RPMI7951 (cell line): ENCODE measurements around the gene CEP68. TPM values are rescaled to one million over a fixed set of nuclear protein-coding genes. Genes with fewer than 3 reads are reported as not detected.
A peak's percentile ranks its signal among the peaks of the same experiment; 100 is the strongest.
"Not testable (repeated sequence)": the region's sequence is repeated elsewhere in the genome, so short reads cannot be mapped to it uniquely, and the experiment has no call there.

Experiments
- DNase-seq: peaks from one replicate; pipeline ENCODE4 v3.0.0-alpha.2; 2012; ENCODE audit warnings: low read depth
- total RNA-seq: library from RNA; depleted of rRNA; stranded (reverse); fragments of >200 nt; shearing (Covaris generic); gene quantifications from 2 replicates; pipeline ENCODE4 v1.2.3, GENCODE V29; 2014; rRNA removed

CEP68 gene
- total RNA-seq, 1 experiment from 2014 or later, result 5.6 TPM

DNA sequence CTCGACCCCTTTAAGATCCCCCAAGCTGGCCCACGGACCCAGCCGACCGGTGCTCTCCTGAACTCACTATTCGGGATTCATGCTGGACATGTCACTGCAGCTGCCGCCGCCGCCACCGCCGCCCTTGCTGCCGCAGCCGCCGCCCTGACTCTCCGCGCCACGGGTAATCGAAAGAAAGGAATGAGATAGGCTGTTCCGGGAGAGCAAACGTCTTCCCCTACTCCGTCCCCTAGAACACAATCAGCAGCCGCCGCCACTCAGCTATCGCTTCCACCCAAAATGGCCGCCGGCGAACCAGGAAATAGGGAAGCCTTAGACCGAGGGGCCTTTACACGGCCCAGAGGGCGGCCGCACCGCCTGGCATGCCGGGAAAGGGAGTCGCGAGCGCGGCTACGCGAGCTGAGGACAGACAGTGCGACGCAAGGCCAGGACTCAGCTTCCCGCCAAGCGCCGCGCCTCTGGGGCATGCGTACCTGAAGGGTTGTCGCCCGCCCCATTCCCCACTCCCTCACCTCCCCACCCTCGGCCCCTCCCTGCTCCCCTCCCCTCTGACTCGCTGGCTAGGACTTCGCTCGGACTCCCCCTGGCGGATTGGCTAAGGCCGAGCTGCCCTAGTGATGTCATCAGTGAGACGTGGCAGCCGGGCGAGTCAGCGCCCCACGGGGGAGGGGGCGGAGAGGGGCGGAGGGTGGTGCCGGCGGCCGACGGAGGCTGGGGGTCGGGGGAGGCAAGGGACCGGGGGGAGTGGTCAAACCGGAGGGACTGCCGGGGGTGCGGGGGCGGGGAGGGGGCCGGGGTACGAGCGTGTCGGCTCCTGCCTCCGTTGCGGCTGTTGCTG lies 73.8 kb downstream of the CEP68 start, which contains the start of gene RAB1A:
Gene RAB1A, minus strand, starts transcription at position 281 of the 838 bp plus-strand sequence. Its CDS starts 191 bp downstream, at position 90.
- DNase-seq, result peak; percentile 99

DNA sequence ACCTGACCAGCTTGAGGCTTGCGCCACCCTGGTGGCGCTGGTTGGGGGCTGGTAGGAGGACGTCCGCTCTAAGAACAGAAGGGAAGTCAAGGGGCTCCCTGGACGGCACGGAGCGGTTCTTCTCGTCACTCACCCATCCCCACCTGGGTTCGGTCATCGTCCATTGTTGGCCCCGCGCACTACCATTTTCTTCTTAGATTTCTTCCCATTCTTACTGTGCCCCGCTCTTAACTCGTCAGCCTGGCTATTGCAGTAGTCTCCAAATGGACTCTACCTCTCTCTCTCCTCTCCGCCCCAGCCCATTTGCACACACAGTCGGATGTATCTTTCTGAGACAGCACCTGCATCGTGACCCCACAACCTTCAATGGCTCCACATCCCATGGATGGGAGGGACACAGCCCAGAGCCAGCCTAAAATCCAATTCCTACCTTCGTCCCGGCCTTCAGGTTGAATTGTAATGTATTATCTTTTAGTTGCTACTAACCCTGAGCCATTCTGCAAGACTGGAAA lies 74.5 kb downstream of the CEP68 start:
- DNase-seq, result no peak

DNA sequence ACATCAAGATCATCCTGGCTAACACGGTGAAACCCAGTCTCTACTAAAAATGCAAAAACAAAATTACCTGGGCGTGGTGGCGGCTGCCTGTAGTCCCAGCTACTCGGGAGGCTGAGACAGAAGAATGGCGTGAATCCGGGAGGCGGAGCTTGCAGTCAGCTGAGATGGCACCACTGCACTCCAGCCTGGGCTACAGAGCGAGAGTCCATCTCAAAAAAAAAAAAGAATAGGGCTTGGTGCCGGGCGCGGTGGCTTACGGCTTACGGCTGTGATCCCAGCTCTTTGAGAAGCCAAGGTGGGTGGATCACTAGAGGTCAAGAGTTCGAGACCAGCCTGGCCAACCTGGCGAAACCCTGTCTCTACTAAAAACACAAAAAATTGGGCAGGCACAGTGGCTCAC lies 76.7 kb downstream of the CEP68 start:
- not testable (repeated sequence) for DNase-seq

DNA sequence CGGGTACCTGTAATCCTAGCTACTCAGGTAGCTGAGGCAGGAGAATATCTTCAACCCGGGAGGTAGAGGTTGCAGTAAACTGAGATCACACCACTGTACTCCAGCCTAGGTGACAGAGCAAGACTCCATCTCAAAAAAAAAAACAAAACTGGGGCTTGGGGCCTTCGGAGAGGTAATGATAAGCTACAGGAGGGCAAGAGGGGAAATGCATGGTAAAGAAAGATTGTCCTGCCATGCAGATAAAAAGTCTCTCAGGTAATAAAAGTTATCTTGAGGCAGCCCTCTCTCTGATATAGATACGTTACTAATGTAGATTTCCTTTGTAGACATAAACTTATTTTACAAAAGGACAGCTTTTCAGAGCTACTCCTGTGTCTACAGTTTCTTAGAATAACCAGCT lies 77.4 kb downstream of the CEP68 start:
- no peak for DNase-seq

DNA sequence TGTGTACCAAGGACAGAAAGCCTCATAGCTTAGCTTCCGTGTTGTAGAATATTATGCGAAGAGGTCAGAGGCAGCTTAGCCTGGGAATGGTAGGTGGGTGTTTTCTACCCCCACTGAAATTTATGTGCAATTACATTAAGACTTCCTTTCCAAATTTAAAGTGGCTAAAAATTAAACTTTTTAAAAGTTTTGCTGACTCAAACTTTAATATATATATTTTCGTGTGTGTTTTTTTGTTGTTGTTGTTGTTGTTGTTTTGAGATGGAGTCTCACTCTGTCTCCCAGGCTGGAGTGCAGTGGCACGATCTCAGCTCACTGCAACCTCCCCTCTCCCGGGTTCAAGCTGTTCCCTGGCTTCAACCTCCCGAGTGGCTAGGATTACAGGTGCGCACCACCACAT lies 77.9 kb downstream of the CEP68 start:
- no peak for DNase-seq

DNA sequence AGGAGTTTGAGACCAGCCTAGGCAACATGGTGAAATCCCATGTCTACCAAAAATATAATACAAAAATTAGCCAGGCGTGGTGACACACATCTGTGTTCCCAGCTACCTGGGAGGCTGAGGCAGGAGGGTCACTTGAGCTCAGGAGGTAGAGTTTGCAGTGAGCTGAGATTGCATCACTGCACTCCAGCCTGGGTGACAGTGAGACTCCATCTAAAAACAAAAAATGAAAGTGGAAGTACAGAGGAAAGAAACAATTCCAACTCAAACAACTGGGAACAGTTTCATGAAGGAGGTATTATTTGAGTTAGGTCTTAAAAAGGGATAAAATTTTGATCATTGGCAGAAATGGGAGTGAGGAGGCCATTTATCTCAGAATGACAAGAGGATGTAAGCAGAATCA lies 80.0 kb downstream of the CEP68 start:
- DNase-seq, result no peak

Other genes with a start within 250 kb of the CEP68 start
- gene SLC1A4, start 67.0 kb upstream of the CEP68 start, total RNA-seq, result 17.0 and 17.1 TPM in 2 replicates
- 132 and 168 TPM in 2 replicates for gene RAB1A, start 73.7 kb downstream of the CEP68 start, total RNA-seq
- gene ACTR2, start 171.4 kb downstream of the CEP68 start, total RNA-seq, result 85.8 and 98.8 TPM in 2 replicates